H9 (cell line): ENCODE results near the gene PERM1. TPM values are rescaled to one million over a fixed set of nuclear protein-coding genes. Genes with fewer than 3 reads are reported as not detected.

Experiments
- DNase-seq: peaks from one replicate; pipeline ENCODE4 v3.0.0-alpha.2; 2017
- H2AFZ ChIP-seq: one replicate; pipeline ENCODE4 v1.6.1; 2013; ENCODE audit warnings: mild to moderate bottlenecking, low read length, control low read depth, moderate library complexity
- H2AK5ac ChIP-seq: 2 replicates; pipeline ENCODE4 v1.6.1; 2013; ENCODE audit warnings: low read length, control low read depth, mixed read lengths; ENCODE audit not compliant: insufficient read length
- H2BK120ac ChIP-seq: one replicate; pipeline ENCODE4 v1.6.1; 2013; ENCODE audit warnings: low read depth, mild to moderate bottlenecking, low read length, control low read depth, inconsistent platforms; ENCODE audit not compliant: poor library complexity, severe bottlenecking
- H2BK12ac ChIP-seq: 2 replicates; pipeline ENCODE4 v1.6.1; 2013; ENCODE audit warnings: low read length, control low read depth, mixed read lengths, low read depth; ENCODE audit not compliant: insufficient read length
- H2BK15ac ChIP-seq: 2 replicates; pipeline ENCODE4 v1.6.1; 2013; ENCODE audit warnings: low read depth, low read length, control low read depth
- H2BK20ac ChIP-seq: one replicate; pipeline ENCODE4 v1.6.1; 2013; ENCODE audit warnings: low read depth, mild to moderate bottlenecking, low read length, control low read depth, inconsistent platforms; ENCODE audit not compliant: poor library complexity, severe bottlenecking
- H2BK5ac ChIP-seq: 2 replicates; pipeline ENCODE4 v1.6.1; 2013; ENCODE audit warnings: low read length, control low read depth, mixed read lengths; ENCODE audit not compliant: insufficient read length
- H3K14ac ChIP-seq: 2 replicates; pipeline ENCODE4 v1.6.1; 2013; ENCODE audit warnings: low read length, control low read depth; ENCODE audit not compliant: insufficient read depth
- H3K18ac ChIP-seq: 2 replicates; pipeline ENCODE4 v1.6.1; 2013; ENCODE audit warnings: low read depth, mild to moderate bottlenecking, mixed read lengths, low read length, control low read depth; ENCODE audit not compliant: insufficient read length
- H3K23ac ChIP-seq: 2 replicates; pipeline ENCODE4 v1.6.1; 2013; ENCODE audit warnings: low read length, control low read depth, mixed read lengths, low read depth; ENCODE audit not compliant: insufficient read length
- H3K23me2 ChIP-seq: 2 replicates; pipeline ENCODE4 v1.6.1; 2013; ENCODE audit warnings: low read depth, mild to moderate bottlenecking, mixed read lengths, low read length, control low read depth; ENCODE audit not compliant: insufficient read length, poor library complexity, severe bottlenecking
- H3K27ac ChIP-seq: 2 replicates; pipeline ENCODE4 v1.5.1; 2013; ENCODE audit warnings: low read length, control low read depth, mixed read lengths, low read depth; ENCODE audit not compliant: insufficient read length
- H3K27me3 ChIP-seq: 2 replicates; pipeline ENCODE4 v1.6.1; 2013; ENCODE audit warnings: low read length, control low read depth, inconsistent platforms; ENCODE audit not compliant: insufficient read depth
- H3K4ac ChIP-seq: 2 replicates; pipeline ENCODE4 v1.6.1; 2013; ENCODE audit warnings: low read depth, mild to moderate bottlenecking, control low read depth, inconsistent platforms, low read length, moderate library complexity
- H3K4me1 ChIP-seq: 2 replicates; pipeline ENCODE4 v1.6.1; 2013; ENCODE audit warnings: low read length, control low read depth, inconsistent platforms; ENCODE audit not compliant: insufficient read depth
- H3K4me2 ChIP-seq: 2 replicates; pipeline ENCODE4 v1.6.1; 2013; ENCODE audit warnings: low read length, control low read depth, mixed read lengths; ENCODE audit not compliant: insufficient read length, insufficient read depth
- H3K56ac ChIP-seq: 2 replicates; pipeline ENCODE4 v1.6.1; 2013; ENCODE audit warnings: low read depth, mild to moderate bottlenecking, mixed read lengths, low read length, control low read depth; ENCODE audit not compliant: insufficient read length
- H3K79me1 ChIP-seq: 2 replicates; pipeline ENCODE4 v1.6.1; 2013; ENCODE audit warnings: low read depth, mild to moderate bottlenecking, moderate library complexity, low read length, control low read depth, inconsistent platforms; ENCODE audit not compliant: insufficient read depth, poor library complexity, severe bottlenecking
- H3K79me2 ChIP-seq: 2 replicates; pipeline ENCODE4 v1.6.1; 2013; ENCODE audit warnings: low read length, control low read depth, inconsistent platforms; ENCODE audit not compliant: insufficient read depth
- H3K9ac ChIP-seq: 2 replicates; pipeline ENCODE4 v1.6.1; 2013; ENCODE audit warnings: low read length, control low read depth, mixed read lengths; ENCODE audit not compliant: insufficient read length; ENCODE audit errors: extremely low read depth
- H3K9me3 ChIP-seq: one replicate; pipeline ENCODE4 v1.6.1; 2013; ENCODE audit warnings: low read depth, low read length, inconsistent platforms; ENCODE audit not compliant: control insufficient read depth
- H3T11ph ChIP-seq: one replicate; pipeline ENCODE4 v1.6.1; 2013; ENCODE audit warnings: mild to moderate bottlenecking, low read length, control low read depth, inconsistent platforms
- H4K20me1 ChIP-seq: one replicate; pipeline ENCODE4 v1.6.1; 2013; ENCODE audit not compliant: control insufficient read depth, insufficient read length, insufficient read depth
- H4K5ac ChIP-seq: 2 replicates; pipeline ENCODE4 v1.6.1; 2013; ENCODE audit warnings: low read depth, mild to moderate bottlenecking, mixed read lengths, low read length, control low read depth; ENCODE audit not compliant: insufficient read length
- H4K8ac ChIP-seq: replicated peaks from 2 replicates; pipeline ENCODE4 v1.6.1; 2013; ENCODE audit warnings: low read length, control low read depth, mixed read lengths, low read depth; ENCODE audit not compliant: insufficient read length
- H4K91ac ChIP-seq: 2 replicates; pipeline ENCODE4 v1.6.1; 2013; ENCODE audit warnings: low read depth, mild to moderate bottlenecking, moderate library complexity, mixed read lengths, low read length, control low read depth; ENCODE audit not compliant: insufficient read length
- H3K27ac Mint-ChIP-seq, 3 experiments: 2 replicates in 2 of 3; 3 replicates in 1 of 3; pipeline ENCODE4 v1.8.0; 2020 to 2021; ENCODE audit warnings: mixed read lengths in 3 of 3, mild to moderate bottlenecking in 1 of 3, moderate library complexity in 1 of 3
- H3K27me3 Mint-ChIP-seq: 2 replicates; pipeline ENCODE4 v1.8.0; 2021; ENCODE audit warnings: low read depth, mild to moderate bottlenecking, moderate library complexity, mixed read lengths
- H3K36me3 Mint-ChIP-seq, 3 experiments: 2 replicates in 2 of 3; 3 replicates in 1 of 3; pipeline ENCODE4 v1.8.0; 2020 to 2021; ENCODE audit warnings: low read depth in 3 of 3, mixed read lengths in 3 of 3; ENCODE audit not compliant: insufficient read depth in 1 of 3
- H3K4me1 Mint-ChIP-seq, 2 experiments: 2 replicates each; pipeline ENCODE4 v1.8.0; 2020; ENCODE audit warnings: mixed read lengths in 2 of 2
- H3K4me3 Mint-ChIP-seq, 2 experiments: 2 replicates in 1 of 2; 3 replicates in 1 of 2; pipeline ENCODE4 v1.8.0; 2020 to 2021; ENCODE audit warnings: mild to moderate bottlenecking in 2 of 2, mixed read lengths in 2 of 2, moderate library complexity in 1 of 2
- H3K9me3 Mint-ChIP-seq, 2 experiments: 2 replicates in 1 of 2; 3 replicates in 1 of 2; pipeline ENCODE4 v1.8.0; 2020; ENCODE audit warnings: mild to moderate bottlenecking in 2 of 2, mixed read lengths in 2 of 2, moderate library complexity in 1 of 2
- WGBS: extraction: QIAGEN DNeasy Blood & Tissue Kit; methylation state at CpG from one replicate; pipeline ENCODE4 v1.1.7; 2013; ENCODE audit warnings: missing lambda C conversion rate, low lambda C conversion rate, mixed read lengths; ENCODE audit not compliant: insufficient read length; ENCODE audit errors: extremely low coverage; 5-methylcytosine and 5-hydroxymethylcytosine counted together
- total RNA-seq: library from RNA; stranded (reverse); gene quantifications from 2 replicates; pipeline ENCODE4 v1.2.1, GENCODE V29; 2021
- TF ChIP-seq, protein P1 (sequence below): fragments of 200-600 bp; sonication (generic); conservative IDR thresholded peaks from 3 replicates; pipeline ENCODE4 v1.8.0; 2021; ENCODE audit warnings: antibody characterized with exemption, mild to moderate bottlenecking

The PERM1 gene
- total RNA-seq, 1 experiment from 2014 or later = not detected

DNA sequence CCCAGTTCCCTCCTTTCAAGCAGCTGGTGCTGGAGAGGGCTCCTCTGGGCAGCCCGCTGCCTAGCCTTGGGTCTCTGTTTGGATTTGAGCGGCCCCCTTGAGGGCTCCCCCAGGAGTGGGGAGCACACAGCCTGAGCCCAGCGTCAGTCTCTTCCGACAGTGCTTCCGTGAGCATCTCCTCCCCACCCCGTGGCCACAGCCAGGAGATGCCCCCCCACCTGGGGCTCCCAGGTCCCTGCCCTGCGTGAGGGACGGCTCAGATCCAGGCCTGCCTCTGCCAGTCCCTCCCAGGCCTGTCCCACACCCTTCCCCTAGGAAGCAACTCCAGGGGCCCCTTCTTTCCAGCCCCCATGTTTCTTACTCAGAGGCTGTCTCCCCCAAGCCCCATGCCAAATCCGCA is 54.7 kb downstream of the PERM1 start:
- H3K4me2 ChIP-seq = no peak overlapping the region
- H3K23me2 ChIP-seq = peaks cover 7% of the 10 kb centered on the region
- H3K18ac ChIP-seq = no peak overlapping the region
- Mint-ChIP-seq H3K27ac (no peak overlapping the region), H3K9me3 (peaks cover 0 to 6% of the 10 kb centered on the region in 2 experiments; a peak in 2 of 5 replicates), H3K4me1 (peaks cover 12 to 27% of the 10 kb centered on the region in 2 experiments), H3K4me3 (no peak overlapping the region), H3K27me3 (peaks cover 90% of the 10 kb centered on the region), H3K36me3 (peaks cover 0 to 3% (median 0%) of the 10 kb centered on the region in 3 experiments; a peak in 2 of 7 replicates)
- peaks cover 77% of the 10 kb centered on the region for H3K27me3 ChIP-seq
- H2AK5ac ChIP-seq = no peak overlapping the region
- no peak overlapping the region for H2BK12ac ChIP-seq
- H3K27ac ChIP-seq = no peak overlapping the region
- no peak overlapping the region for H4K91ac ChIP-seq
- H3K4ac ChIP-seq = no peak overlapping the region
- H3K9ac ChIP-seq = no peak overlapping the region
- H3K56ac ChIP-seq = no peak overlapping the region
- no peak overlapping the region for H3K14ac ChIP-seq
- H3T11ph ChIP-seq = no peak overlapping the region
- no peak overlapping the region for H4K8ac ChIP-seq
- H3K4me1 ChIP-seq = no peaks in the 10 kb centered on the region
- DNase-seq = no peak
- H2BK20ac ChIP-seq = no peak overlapping the region
- H2AFZ ChIP-seq = no peak overlapping the region
- H3K23ac ChIP-seq = no peak overlapping the region
- H4K5ac ChIP-seq = no peak overlapping the region
- peaks cover 10% of the 10 kb centered on the region for H4K20me1 ChIP-seq
- H2BK120ac ChIP-seq = no peak overlapping the region
- H3K79me1 ChIP-seq = no peaks in the 10 kb centered on the region
- no peak overlapping the region for H2BK5ac ChIP-seq
- TF ChIP-seq, protein P1, sequence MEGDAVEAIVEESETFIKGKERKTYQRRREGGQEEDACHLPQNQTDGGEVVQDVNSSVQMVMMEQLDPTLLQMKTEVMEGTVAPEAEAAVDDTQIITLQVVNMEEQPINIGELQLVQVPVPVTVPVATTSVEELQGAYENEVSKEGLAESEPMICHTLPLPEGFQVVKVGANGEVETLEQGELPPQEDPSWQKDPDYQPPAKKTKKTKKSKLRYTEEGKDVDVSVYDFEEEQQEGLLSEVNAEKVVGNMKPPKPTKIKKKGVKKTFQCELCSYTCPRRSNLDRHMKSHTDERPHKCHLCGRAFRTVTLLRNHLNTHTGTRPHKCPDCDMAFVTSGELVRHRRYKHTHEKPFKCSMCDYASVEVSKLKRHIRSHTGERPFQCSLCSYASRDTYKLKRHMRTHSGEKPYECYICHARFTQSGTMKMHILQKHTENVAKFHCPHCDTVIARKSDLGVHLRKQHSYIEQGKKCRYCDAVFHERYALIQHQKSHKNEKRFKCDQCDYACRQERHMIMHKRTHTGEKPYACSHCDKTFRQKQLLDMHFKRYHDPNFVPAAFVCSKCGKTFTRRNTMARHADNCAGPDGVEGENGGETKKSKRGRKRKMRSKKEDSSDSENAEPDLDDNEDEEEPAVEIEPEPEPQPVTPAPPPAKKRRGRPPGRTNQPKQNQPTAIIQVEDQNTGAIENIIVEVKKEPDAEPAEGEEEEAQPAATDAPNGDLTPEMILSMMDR = no peak
- no peak overlapping the region for H2BK15ac ChIP-seq
- no CpG with 5 or more reads among the region's 9 CpGs for WGBS
- H3K79me2 ChIP-seq = no peaks in the 10 kb centered on the region
- no peaks in the 10 kb centered on the region for H3K9me3 ChIP-seq
